HG03064 (cell line): Measurements from ENCODE around the gene XPNPEP2.
"Not testable (repeated sequence)": the region's sequence is repeated elsewhere in the genome, so short reads cannot be mapped to it uniquely, and the experiment has no call there.

Experiments
- ATAC-seq: cut with Tn5 transposase; IDR thresholded peaks from one replicate; pipeline ENCODE4 v1.9.1; 2021; ENCODE audit warnings: low read depth; ENCODE audit not compliant: unreplicated experiment

The XPNPEP2 gene

GRCh38 chrX:129718676-129719075, 20.1 kb upstream of the XPNPEP2 start:
- ATAC-seq, result no peak

- no peak for ATAC-seq
These were observed 19.5 kb upstream of the XPNPEP2 start for GRCh38 chrX:129719268-129719667.

- ATAC-seq, result no peak
These were observed 18.7 kb upstream of the XPNPEP2 start for GRCh38 chrX:129719931-129720530.

GRCh38 chrX:129720741-129721140, 18.0 kb upstream of the XPNPEP2 start:
- ATAC-seq, result no peak

- no peak for ATAC-seq
These were observed 17.4 kb upstream of the XPNPEP2 start for GRCh38 chrX:129721414-129721813.

- no peak for ATAC-seq
These were observed 16.9 kb upstream of the XPNPEP2 start for GRCh38 chrX:129721870-129722269.

GRCh38 chrX:129723511-129723910, 15.3 kb upstream of the XPNPEP2 start:
- ATAC-seq, result no peak

- ATAC-seq, result no peak
These were observed 14.0 kb upstream of the XPNPEP2 start for GRCh38 chrX:129724754-129725153.

GRCh38 chrX:129726307-129727111, 12.3 kb upstream of the XPNPEP2 start:
- no peak for ATAC-seq

GRCh38 chrX:129728061-129728460, 10.7 kb upstream of the XPNPEP2 start:
- ATAC-seq, result no peak

GRCh38 chrX:129731228-129731627, 7.6 kb upstream of the XPNPEP2 start:
- no peak for ATAC-seq

GRCh38 chrX:129732857-129733256, 5.9 kb upstream of the XPNPEP2 start:
- no peak for ATAC-seq

- ATAC-seq, result no peak
These were observed 5.4 kb upstream of the XPNPEP2 start for GRCh38 chrX:129733335-129733734.

- no peak for ATAC-seq
These were observed 2.3 kb upstream of the XPNPEP2 start for GRCh38 chrX:129736491-129736890.

GRCh38 chrX:129737916-129738315, 863 bp upstream of the XPNPEP2 start:
- ATAC-seq, result no peak

- no peak for ATAC-seq
These were observed 799 bp downstream of the XPNPEP2 start for GRCh38 chrX:129739578-129739977.

GRCh38 chrX:129741880-129742758, 3.3 kb downstream of the XPNPEP2 start:
- ATAC-seq, result no peak

- not testable (repeated sequence) for ATAC-seq
These were observed 4.0 kb downstream of the XPNPEP2 start for GRCh38 chrX:129742759-129743152.

- ATAC-seq, result no peak
These were observed 5.0 kb downstream of the XPNPEP2 start for GRCh38 chrX:129743821-129744220.

GRCh38 chrX:129744861-129745321, 6.1 kb downstream of the XPNPEP2 start:
- no peak for ATAC-seq
